HFF-Myc (cell line): ENCODE results near the gene YWHAH.

Experiments
- DNase-seq: peaks from one replicate; pipeline ENCODE4 v3.0.0-alpha.2; 2011; ENCODE audit warnings: low read depth; ENCODE audit errors: extremely low read depth
- H3K4me3 ChIP-seq: replicated peaks from 2 replicates; pipeline ENCODE4 v1.5.1; 2011; ENCODE audit warnings: low read depth, mild to moderate bottlenecking, control low read depth, low read length
- TF ChIP-seq, protein P1 (sequence below): IDR thresholded peaks from 2 replicates; pipeline ENCODE4 v1.5.1; 2012; ENCODE audit warnings: mild to moderate bottlenecking, low read depth, low read length, control low read depth; ENCODE audit errors: missing control alignments

Gene YWHAH

DNA sequence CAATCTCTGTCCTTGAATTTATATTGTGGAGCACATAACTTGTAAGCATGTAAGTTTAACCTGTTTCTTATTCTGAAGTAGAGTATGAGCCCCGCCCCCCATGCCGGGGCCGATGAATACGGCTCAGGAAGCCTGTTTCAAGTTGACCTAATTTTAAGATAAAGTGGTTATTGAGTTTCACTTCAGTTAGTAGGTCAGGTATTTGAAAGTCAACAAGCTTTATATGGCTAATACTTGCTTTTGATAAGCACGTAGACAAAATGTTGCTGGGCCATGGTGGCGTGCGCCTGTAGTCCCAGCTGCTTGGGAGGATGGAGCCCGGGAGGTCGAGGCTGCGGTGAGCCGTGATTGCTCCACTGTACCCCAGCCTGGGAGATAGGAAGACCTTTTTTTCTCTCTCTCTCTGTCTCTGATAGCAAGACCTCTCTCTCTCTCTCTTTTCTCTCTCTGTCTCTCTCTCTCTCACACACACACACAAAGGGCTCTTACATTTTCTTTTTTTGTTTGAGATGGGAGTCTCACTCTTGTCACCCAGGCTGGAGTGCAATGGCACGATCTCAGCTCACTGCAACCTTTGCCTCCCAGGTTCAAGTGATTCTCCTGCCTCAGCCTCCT, 14.4 kb downstream of the YWHAH start:
- H3K4me3 ChIP-seq: no peak overlapping the region
- DNase-seq: no peak
- TF ChIP-seq, protein P1, sequence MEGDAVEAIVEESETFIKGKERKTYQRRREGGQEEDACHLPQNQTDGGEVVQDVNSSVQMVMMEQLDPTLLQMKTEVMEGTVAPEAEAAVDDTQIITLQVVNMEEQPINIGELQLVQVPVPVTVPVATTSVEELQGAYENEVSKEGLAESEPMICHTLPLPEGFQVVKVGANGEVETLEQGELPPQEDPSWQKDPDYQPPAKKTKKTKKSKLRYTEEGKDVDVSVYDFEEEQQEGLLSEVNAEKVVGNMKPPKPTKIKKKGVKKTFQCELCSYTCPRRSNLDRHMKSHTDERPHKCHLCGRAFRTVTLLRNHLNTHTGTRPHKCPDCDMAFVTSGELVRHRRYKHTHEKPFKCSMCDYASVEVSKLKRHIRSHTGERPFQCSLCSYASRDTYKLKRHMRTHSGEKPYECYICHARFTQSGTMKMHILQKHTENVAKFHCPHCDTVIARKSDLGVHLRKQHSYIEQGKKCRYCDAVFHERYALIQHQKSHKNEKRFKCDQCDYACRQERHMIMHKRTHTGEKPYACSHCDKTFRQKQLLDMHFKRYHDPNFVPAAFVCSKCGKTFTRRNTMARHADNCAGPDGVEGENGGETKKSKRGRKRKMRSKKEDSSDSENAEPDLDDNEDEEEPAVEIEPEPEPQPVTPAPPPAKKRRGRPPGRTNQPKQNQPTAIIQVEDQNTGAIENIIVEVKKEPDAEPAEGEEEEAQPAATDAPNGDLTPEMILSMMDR: no peak

DNA sequence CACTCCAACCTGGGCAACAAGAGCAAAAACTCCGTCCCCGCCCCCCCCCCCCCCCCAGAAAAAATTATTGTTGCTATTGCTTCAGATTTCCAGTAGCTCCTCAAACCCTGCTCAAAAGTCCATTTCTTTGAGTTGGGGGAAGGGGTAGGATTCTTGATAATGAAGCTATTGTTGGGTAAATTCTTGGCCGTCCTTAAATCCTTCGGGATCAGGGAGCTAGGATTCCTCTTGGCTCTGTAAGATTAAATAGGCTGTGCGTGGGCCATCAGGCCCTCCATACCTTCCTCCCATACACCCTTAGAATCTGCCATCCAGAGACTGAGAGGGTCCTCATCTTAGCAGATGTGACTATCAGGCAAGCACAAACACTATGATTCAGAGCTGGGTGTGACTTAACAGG, 16.4 kb downstream of the YWHAH start:
- DNase-seq: no peak
- TF ChIP-seq, protein P1: no peak
- H3K4me3 ChIP-seq: no peak overlapping the region

DNA sequence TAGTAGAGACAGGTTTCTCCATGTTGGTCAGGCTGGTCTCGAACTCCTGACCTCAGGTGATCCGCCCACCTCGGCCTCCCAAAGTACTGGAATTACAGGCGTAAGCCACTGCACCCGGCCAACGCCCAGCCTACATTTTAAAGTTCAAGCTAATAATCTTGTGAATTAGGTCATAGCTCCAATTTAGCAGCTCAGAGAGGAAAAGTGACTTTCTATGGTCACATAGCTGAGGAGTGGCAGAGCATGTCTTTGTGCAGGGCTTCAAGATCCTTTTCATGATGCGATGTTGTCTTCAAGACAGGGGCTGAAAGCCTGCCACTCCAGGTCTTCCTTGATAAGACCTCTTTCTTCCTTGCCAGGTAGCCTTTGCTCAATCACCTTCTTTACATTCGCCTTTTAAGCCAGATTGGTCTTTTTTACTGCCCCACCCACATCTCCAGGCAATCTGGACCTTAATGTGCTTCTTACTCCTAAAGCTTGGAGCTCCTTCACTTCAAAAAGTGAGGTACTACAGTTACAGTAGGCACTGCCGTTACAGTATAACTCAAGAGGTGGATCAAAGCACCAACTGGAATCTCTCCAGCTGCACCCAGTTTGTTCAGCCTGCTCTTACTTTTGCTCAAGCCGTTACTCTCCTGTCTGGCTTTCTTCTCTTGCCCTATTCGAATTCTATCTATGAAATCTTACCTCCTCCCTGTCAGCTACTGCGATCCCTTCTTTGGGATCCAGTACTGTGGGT, 18.2 kb downstream of the YWHAH start:
- TF ChIP-seq, protein P1: no peak
- no peak for DNase-seq
- no peak overlapping the region for H3K4me3 ChIP-seq

DNA sequence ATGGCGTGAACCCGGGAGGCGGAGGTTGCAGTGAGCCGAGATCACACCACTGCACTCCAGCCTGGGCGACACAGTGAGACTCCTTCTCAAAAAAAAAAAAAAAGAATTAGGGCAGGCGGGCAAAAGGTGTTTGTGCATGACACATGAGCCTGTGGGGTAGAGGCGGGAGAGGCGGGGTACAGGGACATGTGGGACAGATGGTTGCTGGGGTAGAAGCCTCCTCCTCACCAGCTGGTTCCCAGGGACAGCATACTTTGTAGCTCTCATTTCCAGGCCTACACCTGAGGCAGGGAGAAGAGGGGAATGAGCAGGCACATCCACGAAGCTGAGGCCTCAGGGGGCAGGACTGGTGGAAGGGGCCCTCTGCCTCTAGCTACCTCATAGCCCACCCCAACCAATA, 23.7 kb downstream of the YWHAH start:
- no peak for DNase-seq
- TF ChIP-seq, protein P1: no peak
- H3K4me3 ChIP-seq: no peak overlapping the region

DNA sequence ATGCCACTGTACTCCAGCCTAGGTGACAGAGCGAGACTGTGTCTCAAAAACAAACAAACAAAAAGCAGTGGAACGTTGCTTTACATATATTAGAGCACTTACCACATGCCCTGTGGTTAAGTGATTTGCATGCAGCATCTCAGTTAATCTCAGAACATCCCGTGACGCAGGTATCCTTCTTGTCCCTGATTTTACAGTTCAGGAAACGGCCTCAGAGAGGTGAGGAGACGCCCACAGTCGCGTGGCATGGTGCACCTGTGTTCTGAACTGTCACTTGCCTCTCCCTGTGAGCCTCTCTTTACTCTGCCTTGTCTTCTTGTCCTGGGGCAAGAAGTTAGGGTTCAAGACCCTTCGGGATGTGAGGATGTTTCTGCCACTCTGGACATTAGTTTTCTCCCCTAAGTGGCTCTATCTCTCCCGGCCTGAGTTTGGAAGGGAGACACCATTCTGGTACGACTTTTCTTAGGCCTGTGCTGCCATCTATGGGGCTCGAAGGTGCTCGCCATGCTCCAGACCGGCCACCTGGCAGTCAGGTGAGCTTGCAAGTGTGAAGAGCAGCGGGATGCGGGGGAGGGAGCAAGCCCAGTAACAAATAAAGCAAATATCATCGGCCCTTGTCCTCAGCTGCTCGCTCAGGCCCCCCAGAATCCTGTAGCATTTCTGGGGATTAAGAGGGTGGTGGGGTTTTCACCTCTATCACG, 25.6 kb downstream of the YWHAH start:
- TF ChIP-seq, protein P1: peak; percentile 56
- DNase-seq: no peak
- peak overlapping the region; percentile 25 for H3K4me3 ChIP-seq

DNA sequence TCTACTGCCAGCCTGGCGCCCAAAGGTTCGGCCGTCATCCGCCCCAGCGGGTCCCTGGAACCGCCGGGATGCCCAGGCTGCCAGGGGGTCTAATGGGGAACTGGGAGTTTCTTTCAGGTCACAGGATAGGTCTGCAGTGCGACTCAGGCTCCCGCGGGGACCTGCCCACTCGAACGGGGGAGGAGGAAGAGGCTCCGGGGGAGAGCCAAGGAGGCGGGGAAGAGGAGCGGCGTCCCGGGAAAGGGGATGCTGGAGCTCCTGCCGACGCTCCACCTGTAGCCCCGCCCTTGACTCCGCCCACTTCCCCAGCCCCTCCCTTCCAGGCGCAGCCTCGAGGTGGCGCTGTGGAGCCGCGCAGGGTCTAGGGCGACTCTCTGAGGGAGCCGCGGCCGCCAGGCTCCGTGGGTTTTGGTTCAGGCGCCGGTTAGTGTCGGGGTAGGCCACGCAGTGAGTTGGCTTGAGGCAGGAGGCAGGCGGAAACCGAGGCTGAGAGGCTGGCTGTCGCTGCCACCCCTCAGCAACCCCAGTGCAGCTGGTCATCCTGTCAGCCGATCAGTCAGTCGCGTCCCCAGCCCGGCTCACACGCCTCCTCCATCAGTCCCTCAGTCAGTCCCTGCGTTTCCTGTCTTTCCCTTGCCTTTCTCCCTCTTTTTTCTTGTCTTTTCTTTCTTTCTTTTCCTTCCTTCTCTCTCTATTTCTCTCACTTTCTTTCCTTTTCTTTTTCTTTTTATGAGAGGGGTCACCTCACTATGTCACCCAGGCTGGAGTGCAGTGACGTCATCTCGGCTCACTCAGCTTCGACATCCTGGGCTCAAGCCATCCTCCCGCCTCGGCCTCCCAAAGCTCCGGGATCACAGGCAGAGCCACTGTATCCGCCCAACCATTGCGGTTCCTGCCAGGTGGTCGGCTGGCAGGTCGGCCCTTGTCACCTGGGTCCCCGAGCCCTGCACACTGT, 26.4 kb downstream of the YWHAH start:
- peak overlapping the region; percentile 25 for H3K4me3 ChIP-seq
- no peak for DNase-seq
- TF ChIP-seq, protein P1: peak; percentile 86
